ENCODE measurements around the gene ELP1.

GRCh38 chr9:108980893-108981292 is 47.0 kb upstream of the ELP1 start:
- TF ChIP-seq POLR2A (IDR thresholded peaks at IDR 0.05; ENCODE audit: low read length), result no peak
- TF ChIP-seq GATA1 (IDR thresholded peaks at IDR 0.05; ENCODE audit: low read depth, low read length), result no peak
